Gastroesophageal sphincter (tissue), 4 donors: ENCODE data around the gene SSBP3. TPM values are rescaled to one million over a fixed set of nuclear protein-coding genes. Genes with fewer than 3 reads are reported as not detected.

Experiments used
- ATAC-seq: fragments of 150-250 bp; one replicate; pipeline ENCODE4 v1.9.1; 2016; ENCODE audit warnings: mild to moderate bottlenecking, moderate library complexity
- H3K27ac ChIP-seq, 4 donors: fragments of 200-600 bp; sonication (generic) in 3 of 4; 1 replicate in 3 of 4; 2 replicates in 1 of 4; pipeline ENCODE4 v1.5.1; 2016 to 2019
- H3K27me3 ChIP-seq: fragments of 200-600 bp; sonication (generic); one replicate; pipeline ENCODE4 v1.5.1; 2019
- H3K36me3 ChIP-seq, 2 donors: fragments of 200-600 bp; sonication (generic); one replicate each; pipeline ENCODE4 v1.5.1; 2019; ENCODE audit warnings: control low read depth in 1 of 2
- H3K4me1 ChIP-seq, 3 donors: fragments of 200-600 bp; sonication (generic); 1 replicate in 2 of 3; 2 replicates in 1 of 3; pipeline ENCODE4 v1.5.1; 2016 to 2019; ENCODE audit warnings: control low read depth in 2 of 3
- H3K4me3 ChIP-seq, 2 donors: fragments of 200-600 bp; sonication (generic); one replicate each; pipeline ENCODE4 v1.5.1; 2019; ENCODE audit warnings: mild to moderate bottlenecking in 1 of 2, moderate library complexity in 1 of 2
- H3K9me3 ChIP-seq, 3 donors: fragments of 200-600 bp; sonication (generic); one replicate each; pipeline ENCODE4 v1.5.1; 2017 to 2019; ENCODE audit warnings: control low read depth in 2 of 3
- EP300 ChIP-seq: sonication (generic); formaldehyde crosslinking; IDR thresholded peaks from one replicate; pipeline ENCODE4 v1.6.1; 2017; ENCODE audit warnings: antibody characterized with exemption, mild to moderate bottlenecking
- POLR2A ChIP-seq, 2 donors: fragments of 450-650 bp; IDR thresholded peaks; one replicate each; pipeline ENCODE4 v1.6.1; 2017; ENCODE audit warnings: antibody characterized with exemption in 2 of 2, mild to moderate bottlenecking in 2 of 2, moderate library complexity in 1 of 2
- POLR2AphosphoS5 ChIP-seq: sonication (generic); formaldehyde crosslinking; IDR thresholded peaks from one replicate; pipeline ENCODE4 v1.6.1; 2017; ENCODE audit warnings: antibody characterized with exemption
- WGBS, 2 donors: methylation state at CpG; one replicate each; pipeline ENCODE4 v1.1.5; 2018; ENCODE audit warnings: low coverage in 1 of 2; 5-methylcytosine and 5-hydroxymethylcytosine counted together
- total RNA-seq, 4 donors: library from RNA; depleted of rRNA; stranded (reverse); fragments of >200 nt; gene quantifications; one replicate each; pipeline ENCODE4 v1.1.0, GENCODE V29; 2016
- TF ChIP-seq, protein P1 (sequence below), 4 experiments: fragments of 200-600 bp in 2 of 4; fragments of 450-650 bp in 2 of 4; sonication (generic) in 1 of 4; IDR thresholded peaks; one replicate each; pipeline ENCODE4 v1.5.1; 2017 to 2019; ENCODE audit warnings: antibody characterized with exemption in 4 of 4, mild to moderate bottlenecking in 2 of 4, moderate library complexity in 2 of 4

SSBP3 gene
- total RNA-seq, 4 donors from 2014 or later = 40.8 to 46.7 (median 45.5) TPM

DNA sequence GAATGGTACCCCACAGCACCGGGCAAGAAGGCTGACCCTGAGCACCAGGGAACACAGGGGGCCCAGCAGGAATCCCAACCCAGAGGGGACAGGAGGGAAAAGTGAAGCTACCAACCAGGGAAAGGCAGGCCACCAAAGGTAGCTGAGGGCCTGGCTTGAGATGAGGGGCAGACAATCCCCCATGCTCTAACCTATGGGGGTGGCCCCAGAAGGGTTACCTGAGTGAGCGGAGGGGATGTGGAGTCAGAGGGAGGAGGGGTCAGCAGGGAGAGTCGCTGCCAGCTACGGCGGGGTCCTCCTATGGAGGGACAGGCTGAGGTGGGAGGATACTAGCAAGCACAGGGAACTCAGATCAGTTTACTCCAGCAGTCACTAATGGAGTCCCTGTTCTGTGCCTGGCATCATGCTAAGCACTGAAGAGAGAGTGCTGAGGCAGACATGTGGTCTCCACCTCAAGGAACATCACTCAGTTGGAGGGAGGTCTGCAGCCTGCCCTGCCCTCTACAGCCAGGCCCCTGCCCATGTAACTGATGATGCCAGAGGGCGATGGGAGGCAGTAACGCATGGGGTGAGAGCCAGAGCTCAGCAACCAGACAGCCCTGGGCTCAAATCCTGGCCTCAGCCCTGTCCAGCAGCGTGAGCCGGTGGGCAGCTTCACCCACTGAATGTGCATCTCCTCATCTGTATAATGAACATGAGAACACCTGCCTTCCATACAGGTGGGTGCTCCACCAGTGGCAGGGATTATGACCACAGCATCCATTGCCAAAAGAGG lies 227.7 kb downstream of the SSBP3 start:
- H3K27ac ChIP-seq = no peak overlapping the region
- peaks cover 0 to 3% (median 0%) of the 10 kb centered on the region in 3 donors for H3K4me1 ChIP-seq
- no peak overlapping the region for H3K4me3 ChIP-seq
- 0 to 67% methylated on average over 1 to 3 of the region's 9 CpGs for WGBS, 2 donors
- peaks cover 0 to 71% of the 10 kb centered on the region in 2 donors for H3K36me3 ChIP-seq
- no peaks in the 10 kb centered on the region for H3K9me3 ChIP-seq
- no peak for ATAC-seq
- TF ChIP-seq POLR2AphosphoS5 (no peak), EP300 (no peak), POLR2A (IDR thresholded peaks at IDR 0.05) (no peak)
- TF ChIP-seq, protein P1, sequence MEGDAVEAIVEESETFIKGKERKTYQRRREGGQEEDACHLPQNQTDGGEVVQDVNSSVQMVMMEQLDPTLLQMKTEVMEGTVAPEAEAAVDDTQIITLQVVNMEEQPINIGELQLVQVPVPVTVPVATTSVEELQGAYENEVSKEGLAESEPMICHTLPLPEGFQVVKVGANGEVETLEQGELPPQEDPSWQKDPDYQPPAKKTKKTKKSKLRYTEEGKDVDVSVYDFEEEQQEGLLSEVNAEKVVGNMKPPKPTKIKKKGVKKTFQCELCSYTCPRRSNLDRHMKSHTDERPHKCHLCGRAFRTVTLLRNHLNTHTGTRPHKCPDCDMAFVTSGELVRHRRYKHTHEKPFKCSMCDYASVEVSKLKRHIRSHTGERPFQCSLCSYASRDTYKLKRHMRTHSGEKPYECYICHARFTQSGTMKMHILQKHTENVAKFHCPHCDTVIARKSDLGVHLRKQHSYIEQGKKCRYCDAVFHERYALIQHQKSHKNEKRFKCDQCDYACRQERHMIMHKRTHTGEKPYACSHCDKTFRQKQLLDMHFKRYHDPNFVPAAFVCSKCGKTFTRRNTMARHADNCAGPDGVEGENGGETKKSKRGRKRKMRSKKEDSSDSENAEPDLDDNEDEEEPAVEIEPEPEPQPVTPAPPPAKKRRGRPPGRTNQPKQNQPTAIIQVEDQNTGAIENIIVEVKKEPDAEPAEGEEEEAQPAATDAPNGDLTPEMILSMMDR (IDR thresholded peaks at IDR 0.05) = no peak
- H3K27me3 ChIP-seq = no peaks in the 10 kb centered on the region

DNA sequence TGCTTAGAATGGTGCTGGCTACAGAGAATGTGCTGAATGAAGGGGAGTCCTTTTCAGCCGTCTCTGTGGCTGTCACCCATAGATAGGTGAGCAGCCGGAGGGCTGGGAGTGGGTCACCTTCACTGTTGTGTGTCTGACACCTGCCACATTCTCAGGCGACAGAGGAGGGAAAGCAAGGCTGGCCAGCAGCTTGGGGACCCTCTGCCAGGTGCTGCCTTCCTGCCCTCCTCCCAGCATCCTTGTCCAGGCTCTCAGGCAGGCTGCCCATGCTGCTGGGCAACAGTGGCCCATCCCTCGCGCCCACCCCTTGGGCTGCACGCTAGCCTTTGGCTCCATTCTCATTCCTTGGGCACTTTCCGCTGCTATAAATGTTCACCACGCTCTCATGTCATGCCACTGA lies 228.5 kb downstream of the SSBP3 start:
- no peak for ATAC-seq
- H3K27me3 ChIP-seq = no peaks in the 10 kb centered on the region
- no peak overlapping the region for H3K4me3 ChIP-seq
- peaks cover 0 to 3% (median 0%) of the 10 kb centered on the region in 3 donors for H3K4me1 ChIP-seq
- H3K36me3 ChIP-seq = peaks cover 0 to 75% of the 10 kb centered on the region in 2 donors
- no peak overlapping the region for H3K27ac ChIP-seq
- H3K9me3 ChIP-seq = no peaks in the 10 kb centered on the region
- 86% methylated on average over 1 of the region's 8 CpGs; no CpG with 5 or more reads in 1 of the 2 donors for WGBS, 2 donors
- TF ChIP-seq POLR2AphosphoS5 (no peak), EP300 (no peak), POLR2A (IDR thresholded peaks at IDR 0.05) (no peak)
- TF ChIP-seq, protein P1 (IDR thresholded peaks at IDR 0.05) = no peak

DNA sequence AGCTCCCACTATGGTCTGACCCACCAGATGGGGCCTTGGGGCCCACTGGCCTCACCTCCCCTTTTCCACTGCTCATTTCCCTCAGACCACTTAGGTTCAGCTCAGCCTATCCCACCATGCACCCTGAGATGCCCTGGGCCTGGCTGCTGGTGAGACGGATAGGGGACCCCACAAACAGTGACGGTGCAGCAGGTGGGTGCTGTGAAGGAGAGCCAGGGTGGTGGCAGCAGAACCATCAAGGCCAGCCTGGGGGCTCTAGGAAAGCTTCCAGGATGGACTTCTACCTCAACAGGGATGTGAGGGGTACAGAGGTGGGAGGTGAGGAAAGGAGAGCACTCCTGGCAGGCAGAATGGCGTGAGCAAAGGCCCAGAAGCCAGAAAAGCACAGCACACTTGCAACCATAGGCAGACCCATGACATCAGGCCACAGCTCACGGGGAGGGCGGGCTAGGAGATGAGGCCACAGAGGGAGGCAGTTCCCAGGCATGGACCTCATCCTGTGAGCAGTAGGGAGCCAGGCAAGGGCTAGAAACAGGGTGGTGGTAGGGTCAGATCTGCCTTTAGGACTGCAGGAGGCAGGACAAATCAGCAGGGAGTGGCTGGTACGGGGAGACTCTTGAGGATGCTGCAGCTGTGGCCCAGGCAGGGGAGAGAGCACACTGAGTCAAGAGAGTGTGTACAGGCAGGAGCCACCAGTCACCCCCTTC lies 229.4 kb downstream of the SSBP3 start:
- Histone ChIP-seq H3K27me3 (no peaks in the 10 kb centered on the region), H3K4me3 (no peak overlapping the region), H3K27ac (no peak overlapping the region), H3K9me3 (no peaks in the 10 kb centered on the region), H3K4me1 (peaks cover 0 to 3% (median 0%) of the 10 kb centered on the region in 3 donors), H3K36me3 (peaks cover 0 to 72% of the 10 kb centered on the region in 2 donors)
- TF ChIP-seq POLR2AphosphoS5 = no peak
- TF ChIP-seq, protein P1 (IDR thresholded peaks at IDR 0.05) = no peak
- no peak for TF ChIP-seq EP300
- no peak for TF ChIP-seq POLR2A (IDR thresholded peaks at IDR 0.05)
- no peak for ATAC-seq
- 86 to 93% methylated on average over 1 to 3 of the region's 6 CpGs for WGBS, 2 donors

Other genes starting within 250 kb of the SSBP3 start
- gene CYB5RL, start 206.4 kb downstream of the SSBP3 start, total RNA-seq = 1 to 10 TPM; 2.2 to 4.1 (median 3.0) TPM
- gene MRPL37, start 206.2 kb downstream of the SSBP3 start, total RNA-seq = 10 to 100 TPM; 37.3 to 64.5 (median 52.0) TPM
- 10 to 100 TPM in 3 of 4 donors, 1 to 10 TPM in 1; 4.4 to 40.5 (median 10.9) TPM for gene ACOT11, start 141.8 kb upstream of the SSBP3 start, total RNA-seq
- gene FAM151A, start 217.1 kb upstream of the SSBP3 start, total RNA-seq = not detected
- 10 to 100 TPM in 2 of 4 donors, 1 to 10 TPM in 2; 5.7 to 25.2 (median 13.3) TPM for gene MROH7, start 235.4 kb upstream of the SSBP3 start, total RNA-seq